SK-MEL-5 (cell line): ENCODE measurements around the gene SLC29A4. TPM values are rescaled to one million over a fixed set of nuclear protein-coding genes. Genes with fewer than 3 reads are reported as not detected.
"Not testable (repeated sequence)": the region's sequence is repeated elsewhere in the genome, so short reads cannot be mapped to it uniquely, and the experiment has no call there.

ENCODE experiments used
- DNase-seq: peaks from one replicate; pipeline ENCODE4 v3.0.0-alpha.2; 2016; ENCODE audit warnings: low read depth, low spot score
- in situ Hi-C: cut with HindIII; loops from 2 replicates; pipeline ENCODE4 v1.10.0; 2016; ENCODE audit warnings: low sequenced_read_pairs, high pct_unique_total_duplicates, low pct_unique_long_range_greater_than_20kb
- total RNA-seq: library from RNA; depleted of rRNA; stranded (reverse); fragments of >200 nt; shearing (Covaris generic); gene quantifications from 2 replicates; pipeline ENCODE4 v1.2.3, GENCODE V29; 2014

The SLC29A4 gene
- total RNA-seq, 1 experiment from 2014 or later: 8.8 TPM

- DNase-seq, in situ Hi-C loops: not testable (repeated sequence)
Measured at GRCh38 chr7:5288560-5288959, 5.8 kb downstream of the SLC29A4 start.

- in situ Hi-C loops: no loop called here
- no peak for DNase-seq
Measured at GRCh38 chr7:5289355-5289754, 6.6 kb downstream of the SLC29A4 start.

GRCh38 chr7:5291301-5291700 is 8.6 kb downstream of the SLC29A4 start:
- DNase-seq: no peak
- in situ Hi-C loops: no loop called here

- DNase-seq, in situ Hi-C loops: not testable (repeated sequence)
Measured at GRCh38 chr7:5291711-5292335, 9.1 kb downstream of the SLC29A4 start.

GRCh38 chr7:5294169-5294987 is 11.6 kb downstream of the SLC29A4 start:
- in situ Hi-C loops: no loop called here
- no peak for DNase-seq

GRCh38 chr7:5295039-5296014 is 12.6 kb downstream of the SLC29A4 start:
- in situ Hi-C loops: no loop called here
- DNase-seq: no peak

- DNase-seq: no peak
- in situ Hi-C loops: no loop called here
Measured at GRCh38 chr7:5296015-5296610, 13.4 kb downstream of the SLC29A4 start.

GRCh38 chr7:5296611-5297226 is 14.0 kb downstream of the SLC29A4 start:
- in situ Hi-C loops: no loop called here
- no peak for DNase-seq

GRCh38 chr7:5300366-5300765 is 17.6 kb downstream of the SLC29A4 start:
- in situ Hi-C loops: no loop called here
- no peak for DNase-seq

GRCh38 chr7:5302577-5302976 is 19.8 kb downstream of the SLC29A4 start:
- in situ Hi-C loops: no loop called here
- DNase-seq: no peak

- in situ Hi-C loops: no loop called here
- DNase-seq: no peak
Measured at GRCh38 chr7:5303061-5303460, 20.3 kb downstream of the SLC29A4 start.

- in situ Hi-C loops: no loop called here
- no peak for DNase-seq
Measured at GRCh38 chr7:5303591-5304505, 21.1 kb downstream of the SLC29A4 start.

- DNase-seq, in situ Hi-C loops: not testable (repeated sequence)
Measured at GRCh38 chr7:5305050-5305449, 22.3 kb downstream of the SLC29A4 start.

- in situ Hi-C loops, DNase-seq: not testable (repeated sequence)
Measured at GRCh38 chr7:5307221-5308142, 24.7 kb downstream of the SLC29A4 start.

GRCh38 chr7:5309146-5309545 is 26.4 kb downstream of the SLC29A4 start:
- DNase-seq: no peak
- in situ Hi-C loops: no loop called here
